K562 (cell line): ENCODE data around the gene GDNF. TPM values are rescaled to one million over a fixed set of nuclear protein-coding genes. Genes with fewer than 3 reads are reported as not detected.

Experiments
- ATAC-seq: fragments of 200-7000 bp; cut with Tn5 transposase; 3 replicates; pipeline ENCODE4 v1.9.1; 2020; ENCODE audit warnings: moderate library complexity
- BruUV-seq: library from RNA; stranded (reverse); fragments of 400-500 nt; replicated peaks from 2 replicates; lab custom pipeline; 2021; lab: Mats Ljungman, UMichigan
- CTCF ChIA-PET: fragments of 300-600 bp; formaldehyde crosslinking; extraction: SDS; loops from one replicate; lab custom pipeline; 2021; ENCODE audit warnings: low intra/inter-chr PET ratio; lab: Yijun Ruan, JAX
- POLR2A ChIA-PET: fragments of 300-600, 350-650 bp; sonication (Branson Sonifier 250); formaldehyde crosslinking; extraction: SDS; loops from one replicate; lab custom pipeline; 2021; ENCODE audit warnings: antibody characterized with exemption, inconsistent platforms; lab: Yijun Ruan, JAX
- DNase-seq, 4 experiments: peaks; one replicate each; pipeline versions ENCODE4 v3.0.0 to v3.0.0-alpha.2; 2011 to 2018; ENCODE audit warnings: low spot score in 3 of 4, mixed read lengths in 3 of 4; ENCODE audit errors: extremely low read depth in 1 of 4
- FAIRE-seq: peaks from 2 replicates; lab custom pipeline; 2011; peaks lifted over from hg19 to GRCh38; lab: Jason Lieb, UNC
- H2AFZ ChIP-seq: 2 replicates; pipeline ENCODE4 v1.6.0; 2011; ENCODE audit warnings: low read depth, low read length, control low read depth, inconsistent platforms
- H3K27ac ChIP-seq: fragments of 200-600 bp; 3 replicates; pipeline ENCODE4 v1.8.0; 2011; ENCODE audit warnings: low read depth, mild to moderate bottlenecking, control low read depth, inconsistent platforms, low read length, moderate library complexity, mixed read lengths; ENCODE audit errors: extremely low read depth
- H3K27me3 ChIP-seq, 2 experiments: fragments of 300-600 bp in 1 of 2; 2 replicates in 1 of 2; 3 replicates in 1 of 2; pipeline versions ENCODE4 v1.6.0 to v1.8.0; 2011; ENCODE audit warnings: inconsistent platforms in 2 of 2, low read length in 2 of 2, mild to moderate bottlenecking in 1 of 2, mixed read lengths in 1 of 2, moderate library complexity in 1 of 2; ENCODE audit not compliant: control insufficient read depth in 2 of 2, insufficient read depth in 2 of 2
- H3K36me3 ChIP-seq: fragments of 300-600 bp; 3 replicates; pipeline ENCODE4 v1.8.0; 2011; ENCODE audit warnings: mild to moderate bottlenecking, low read length, inconsistent platforms; ENCODE audit not compliant: control insufficient read depth, insufficient read depth
- H3K4me1 ChIP-seq, 2 experiments: fragments of 200-600 bp in 1 of 2; replicated peaks in 1 of 2; 2 replicates in 1 of 2; 3 replicates in 1 of 2; pipeline versions ENCODE4 v1.5.1 to v1.8.0; 2011; ENCODE audit warnings: inconsistent platforms in 2 of 2, low read length in 2 of 2, mild to moderate bottlenecking in 1 of 2, mixed read lengths in 1 of 2, moderate library complexity in 1 of 2; ENCODE audit not compliant: control insufficient read depth in 2 of 2, insufficient read depth in 2 of 2
- H3K4me2 ChIP-seq: 2 replicates; pipeline ENCODE4 v1.6.1; 2011; ENCODE audit warnings: low read length, control low read depth, inconsistent platforms, mixed read lengths; ENCODE audit not compliant: insufficient read depth
- H3K4me3 ChIP-seq: fragments of 200-600 bp; sonication (generic), shearing (Covaris generic); 2 replicates; pipeline ENCODE4 v1.5.1; 2016; ENCODE audit warnings: control low read depth, inconsistent platforms
- H3K79me2 ChIP-seq: fragments of 200-600 bp; 3 replicates; pipeline ENCODE4 v1.8.0; 2011; ENCODE audit warnings: low read length, inconsistent platforms; ENCODE audit not compliant: control insufficient read depth, insufficient read depth
- H3K9ac ChIP-seq, 2 experiments: 2 replicates each; pipeline versions ENCODE4 v1.6.0 to v1.6.1; 2011; ENCODE audit warnings: low read depth in 2 of 2, low read length in 2 of 2, control low read depth in 1 of 2, inconsistent platforms in 1 of 2, mild to moderate bottlenecking in 1 of 2, mixed read lengths in 1 of 2; ENCODE audit not compliant: insufficient read depth in 1 of 2
- H3K9me1 ChIP-seq: one replicate; pipeline ENCODE4 v1.6.0; 2011; ENCODE audit warnings: inconsistent platforms, mild to moderate bottlenecking, low read length, moderate library complexity; ENCODE audit not compliant: control insufficient read depth, insufficient read depth
- H3K9me3 ChIP-seq: replicated peaks from 2 replicates; pipeline ENCODE4 v1.5.1; 2011; ENCODE audit warnings: low read depth, low read length, inconsistent platforms; ENCODE audit not compliant: control insufficient read depth, insufficient read depth
- H4K20me1 ChIP-seq: replicated peaks from 2 replicates; pipeline ENCODE4 v1.6.1; 2011; ENCODE audit warnings: low read length, inconsistent platforms, mixed read lengths; ENCODE audit not compliant: control insufficient read depth, insufficient read depth
- IRF1 ChIP-seq: sonication (generic); formaldehyde crosslinking; IDR thresholded peaks from 2 replicates; pipeline ENCODE4 v1.8.0; 2022; ENCODE audit warnings: missing genetic modification reagents, mild to moderate bottlenecking, borderline replicate concordance
- MGA ChIP-seq: fragments of 450-650 bp; IDR thresholded peaks from 2 replicates; pipeline ENCODE4 v1.6.1; 2016; ENCODE audit warnings: mild to moderate bottlenecking, moderate library complexity
- ZNF197 ChIP-seq: fragments of 200-800 bp; sonication (Bioruptor generic); IDR thresholded peaks from 2 replicates; pipeline ENCODE4 v1.6.1; 2016; ENCODE audit warnings: low read depth, missing genetic modification characterization, missing compliant biosample characterization
- WGBS: fragments of 100-300 bp; shearing (Covaris generic); methylation state at CpG from one replicate; pipeline ENCODE4 v1.1.6; 2016; ENCODE audit warnings: low coverage, mixed read lengths; ENCODE audit not compliant: insufficient coverage; ENCODE audit errors: missing lambda C conversion rate; 5-methylcytosine and 5-hydroxymethylcytosine counted together
- in situ Hi-C: fragments of 300-500 bp; cut with MboI; formaldehyde crosslinking; loops from 4 replicates; pipeline ENCODE4 v1.15.0; 2018; ENCODE audit warnings: inconsistent platforms, mixed read lengths
- intact Hi-C: fragments of 100-400 bp; cut with micrococcal nuclease; formaldehyde crosslinking; loops from 2 replicates; pipeline ENCODE4 v1.14.2; 2022
- polyA plus RNA-seq, 8 experiments: library from polyadenylated mRNA; depleted of rRNA in 4 of 8; stranded (reverse) in 5 of 8; unstranded in 3 of 8; fragments of >200 nt; fragmentation: Nextera tagmentation in 2 of 8; fragmentation: Illumina TruSeq in 1 of 8; extraction: Ambion mirVana in 2 of 8; extraction: Trizol in 1 of 8; gene quantifications; 2 replicates each; pipeline versions ENCODE4 v1.2.1 to v1.2.3, GENCODE V29; 2011 to 2014; ENCODE audit warnings: inconsistent platforms in 1 of 8, missing spikeins in 1 of 8
- total RNA-seq, 7 experiments: library from RNA; depleted of rRNA in 6 of 7; stranded (reverse); fragments of >200 nt in 6 of 7; fragmentation: Illumina TruSeq in 2 of 7; extraction: Trizol in 2 of 7; gene quantifications; 2 replicates each; pipeline versions ENCODE4 v1.2.1 to v1.2.3, GENCODE V29; 2011 to 2021; ENCODE audit warnings: low replicate concordance in 1 of 7

The GDNF gene
- total and polyA plus RNA-seq, 9 of the 15 experiments (the other 6 are each of a cell fraction or from before 2014, with no cell fraction given) = not detected

GRCh38 chr5:37801521-37801920 is 38.3 kb downstream of the GDNF start:
- no peaks in the 10 kb centered on the region; a peak in 1 of 5 replicates for H3K4me1 ChIP-seq
- peaks cover 10 to 11% of the 10 kb centered on the region in 2 experiments; a peak in 4 of 5 replicates for H3K27me3 ChIP-seq
- no peak overlapping the region for H3K4me2 ChIP-seq
- no peak overlapping the region for H2AFZ ChIP-seq
- H3K9ac ChIP-seq = no peak overlapping the region
- TF ChIP-seq MGA (no peak), ZNF197 (CRISPR knock-in tag) (no peak), IRF1 (no peak)
- no peak for DNase-seq
- no peaks in the 10 kb centered on the region for H3K36me3 ChIP-seq
- no peak overlapping the region for H3K4me3 ChIP-seq
- in situ Hi-C loops = no loop called here
- H3K9me1 ChIP-seq = no peaks in the 10 kb centered on the region
- no TSS peak for BruUV-seq
- intact Hi-C loops = no loop called here
- no peaks in the 10 kb centered on the region for H3K9me3 ChIP-seq
- ChIA-PET POLR2A (no interaction called here), CTCF (no interaction called here)
- H3K79me2 ChIP-seq = no peaks in the 10 kb centered on the region
- WGBS = 2% methylated on average over 2 of the region's 2 CpGs
- no peak overlapping the region for H3K27ac ChIP-seq
- FAIRE-seq = no peak
- H4K20me1 ChIP-seq = no peaks in the 10 kb centered on the region
- no peak for ATAC-seq
